GM15510 (cell line): Measurements from ENCODE around the gene LRFN2.

Experiments used
- POLR2A ChIP-seq: IDR thresholded peaks from 3 replicates; pipeline ENCODE4 v1.6.1; 2011; ENCODE audit warnings: borderline replicate concordance; ENCODE audit not compliant: insufficient read length; ENCODE audit errors: extremely low read depth

LRFN2 gene

GRCh38 chr6:40587240-40588069 lies at the start of gene LRFN2:
TSS of gene LRFN2 (minus strand) at chr6:40587364.
- TF ChIP-seq POLR2A: no peak

DNA sequence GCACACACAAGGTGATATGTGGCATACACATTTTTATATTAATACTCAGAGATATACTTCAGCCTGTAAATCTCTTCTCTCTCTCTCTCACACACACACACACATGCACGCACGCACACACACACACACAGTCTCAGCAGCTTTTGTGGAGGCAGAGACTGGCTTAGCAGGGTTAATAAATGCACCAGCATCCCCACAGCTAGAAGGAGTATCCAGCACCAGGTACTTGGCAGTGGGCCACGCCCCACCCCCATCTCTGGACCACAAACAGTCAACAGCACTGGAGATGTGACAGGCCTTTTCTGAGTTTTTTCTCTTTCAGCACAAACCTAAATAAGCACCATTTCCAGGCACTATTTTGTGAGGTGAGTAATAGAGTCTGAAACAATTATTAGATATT lies 47.3 kb upstream of the LRFN2 start:
- TF ChIP-seq POLR2A: no peak

DNA sequence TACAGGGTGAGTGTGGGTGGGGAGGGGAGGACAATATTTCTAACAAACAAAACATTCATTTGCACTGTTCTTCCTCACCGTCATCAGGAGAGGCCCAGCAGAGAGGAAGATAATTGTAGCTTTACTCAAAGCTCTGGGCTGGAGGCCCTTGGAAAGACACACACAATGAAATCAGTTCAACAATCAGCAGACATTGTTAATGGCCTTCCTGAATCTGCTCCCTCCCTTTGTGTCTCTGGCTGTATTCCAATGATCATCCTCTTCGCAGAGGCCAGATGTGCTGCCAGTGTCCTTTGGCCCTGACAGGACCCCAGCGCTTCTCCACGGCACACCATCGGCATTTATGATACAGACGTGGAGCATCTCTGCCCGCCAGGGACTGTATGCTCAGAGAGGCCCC lies 44.6 kb upstream of the LRFN2 start:
- TF ChIP-seq POLR2A: no peak

DNA sequence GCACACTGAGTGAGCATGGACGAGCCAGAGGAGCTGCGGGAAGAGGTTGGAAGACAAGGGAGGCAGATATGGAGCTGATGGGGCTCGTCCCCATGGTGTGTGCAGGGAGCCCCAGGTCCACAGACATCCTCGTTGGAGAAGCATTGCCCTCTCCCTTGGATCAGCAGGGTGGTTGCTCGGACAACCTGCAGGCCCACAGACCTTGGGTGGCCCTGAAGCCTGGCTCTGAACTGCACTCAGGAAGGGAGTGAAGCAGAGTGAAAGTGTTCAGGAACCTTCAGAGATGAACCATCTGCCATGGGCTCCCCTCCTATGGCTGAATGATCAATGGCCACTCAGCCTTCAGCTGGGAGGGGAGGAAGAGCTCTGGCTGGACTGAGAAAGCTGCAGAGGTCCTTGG lies 43.3 kb upstream of the LRFN2 start:
- TF ChIP-seq POLR2A: no peak

GRCh38 chr6:40630051-40630450 lies 42.9 kb upstream of the LRFN2 start:
- no peak for TF ChIP-seq POLR2A

- TF ChIP-seq POLR2A: no peak
Measured at GRCh38 chr6:40629463-40629862, 42.3 kb upstream of the LRFN2 start.

- TF ChIP-seq POLR2A: no peak
Measured at GRCh38 chr6:40627316-40627715, 40.2 kb upstream of the LRFN2 start.

DNA sequence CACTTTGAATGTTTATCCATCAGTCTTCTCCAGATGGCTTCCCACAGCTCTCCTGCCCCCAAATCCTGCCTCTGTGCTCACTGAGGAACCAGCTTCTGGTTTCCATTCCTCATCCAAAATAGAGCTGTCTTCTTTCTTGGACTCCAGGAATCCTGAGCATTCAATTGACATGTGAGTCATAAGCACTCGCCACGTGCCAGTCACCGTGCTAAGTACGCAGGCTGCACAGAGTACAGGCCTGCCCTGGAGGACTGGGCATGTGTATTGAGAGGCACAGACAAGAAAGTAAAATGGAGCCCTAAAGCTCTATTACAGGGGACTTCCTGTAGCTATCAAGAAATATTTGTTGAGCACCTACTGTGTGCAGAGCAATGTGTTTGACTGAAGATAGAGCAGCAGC lies 39.7 kb upstream of the LRFN2 start:
- TF ChIP-seq POLR2A: no peak

DNA sequence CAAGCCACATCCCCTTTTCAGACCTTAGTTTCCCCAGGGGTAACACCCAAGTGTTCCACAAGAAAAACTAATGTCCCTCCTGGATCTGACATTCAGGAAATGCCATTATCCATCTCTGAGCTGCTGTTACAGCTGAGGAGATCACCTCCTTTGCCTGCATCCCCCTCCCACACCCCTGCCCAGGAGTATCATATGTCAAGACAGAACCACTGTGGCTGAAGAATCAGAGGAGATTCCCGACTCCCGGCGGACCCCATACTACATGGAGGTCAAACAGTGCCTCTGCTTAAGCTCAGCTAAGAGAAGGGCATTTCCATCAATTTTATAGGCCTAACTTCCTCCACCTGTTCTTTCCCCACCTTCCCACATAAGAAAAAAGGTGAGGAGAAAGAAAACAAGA lies 36.8 kb upstream of the LRFN2 start:
- no peak for TF ChIP-seq POLR2A

DNA sequence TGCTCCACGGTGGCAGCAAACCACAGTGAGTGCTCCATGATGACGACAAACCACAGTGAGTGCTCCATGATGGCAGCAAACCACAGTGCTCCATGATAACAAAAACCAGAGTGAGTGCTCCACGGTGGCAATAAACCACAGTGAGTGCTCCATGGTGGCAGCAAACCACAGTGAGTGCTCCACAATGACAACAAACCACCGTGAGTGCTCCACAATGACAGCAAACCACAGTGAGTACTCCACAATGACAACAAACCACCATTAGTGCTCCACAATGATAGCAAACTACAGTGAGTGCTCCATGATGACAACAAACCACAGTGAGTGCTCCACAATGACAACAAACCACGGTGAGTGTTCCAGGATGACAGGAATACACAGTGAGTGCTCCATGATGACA lies 36.0 kb upstream of the LRFN2 start:
- no peak for TF ChIP-seq POLR2A

- TF ChIP-seq POLR2A: no peak
Measured at GRCh38 chr6:40620574-40621240, 33.5 kb upstream of the LRFN2 start.

DNA sequence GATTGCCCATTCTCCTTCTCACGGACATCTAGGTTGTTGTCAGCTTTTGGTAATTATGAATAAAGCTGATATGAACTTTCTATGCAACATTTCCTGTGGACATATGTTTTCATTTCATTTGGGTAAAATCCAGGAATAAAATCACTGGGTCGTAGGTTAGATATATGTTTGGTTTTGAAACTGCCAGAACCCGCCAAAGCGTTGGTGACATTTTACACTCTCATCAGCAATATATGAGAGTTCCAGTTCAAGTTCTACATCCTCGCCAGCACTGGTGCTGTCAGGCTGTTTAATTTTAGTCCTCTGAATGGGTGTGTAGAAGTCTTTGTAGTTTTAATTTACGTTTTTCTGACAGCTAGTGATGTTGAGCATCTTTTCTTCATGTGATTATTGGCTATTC lies 27.5 kb upstream of the LRFN2 start:
- TF ChIP-seq POLR2A: no peak

DNA sequence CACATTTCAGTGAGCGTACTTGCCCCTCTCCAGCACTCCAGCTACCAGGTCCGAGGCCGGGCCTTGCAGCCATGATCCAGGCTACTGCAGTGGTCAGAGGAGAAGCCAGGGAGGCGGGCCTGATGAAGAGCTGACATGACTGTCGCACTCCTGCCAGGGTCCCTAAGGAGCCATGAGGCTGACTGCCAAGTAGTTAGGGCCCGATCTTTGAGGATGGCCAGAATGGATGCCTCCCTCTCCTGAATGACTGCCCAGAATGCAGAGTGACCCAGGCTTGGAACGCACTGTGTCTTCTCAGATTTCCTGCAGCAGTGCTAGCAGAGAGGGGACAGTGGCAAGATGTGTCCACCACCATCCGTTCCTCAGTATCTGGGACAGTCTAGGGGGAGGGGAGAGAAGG lies 24.7 kb upstream of the LRFN2 start:
- no peak for TF ChIP-seq POLR2A

GRCh38 chr6:40611434-40611833 lies 24.3 kb upstream of the LRFN2 start:
- TF ChIP-seq POLR2A: no peak

DNA sequence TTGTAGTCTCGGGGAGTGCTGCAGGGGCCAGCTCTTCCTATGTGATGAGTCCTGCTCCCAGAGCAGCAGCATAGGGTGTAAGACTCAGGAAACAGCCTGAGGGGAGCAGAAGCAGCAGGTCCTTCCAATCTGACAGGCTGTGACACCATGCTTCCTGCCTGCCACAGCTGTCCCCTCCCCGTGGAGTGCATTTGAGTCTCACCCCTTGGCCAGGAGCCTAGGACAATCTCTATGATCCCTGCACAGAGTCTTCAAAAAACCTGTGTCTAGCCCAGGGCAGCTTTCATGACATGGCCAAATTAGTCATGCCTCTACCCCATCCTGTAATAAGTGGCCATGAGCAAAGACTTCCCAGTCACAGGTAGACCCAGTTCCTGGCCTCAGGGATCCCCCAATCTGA lies 23.1 kb upstream of the LRFN2 start:
- TF ChIP-seq POLR2A: no peak

DNA sequence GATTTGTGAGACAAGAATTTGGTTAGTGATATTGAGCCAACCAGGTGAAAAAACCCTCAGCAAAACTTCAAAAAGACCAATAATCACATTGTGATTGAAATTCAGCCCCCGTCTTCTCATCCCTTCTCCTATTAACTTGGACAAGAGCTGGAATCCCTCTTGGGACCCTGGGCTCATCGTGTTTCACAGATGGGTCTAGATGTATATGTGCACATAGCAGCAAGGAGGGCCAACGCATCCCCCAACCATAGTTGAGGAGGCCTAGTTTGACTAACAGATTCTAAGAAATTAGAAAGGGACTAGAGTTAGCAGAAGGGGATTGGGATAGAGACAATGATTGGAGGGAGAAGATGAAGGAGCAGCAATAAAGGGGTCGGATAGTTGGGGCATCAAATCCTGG lies 19.8 kb upstream of the LRFN2 start:
- no peak for TF ChIP-seq POLR2A

DNA sequence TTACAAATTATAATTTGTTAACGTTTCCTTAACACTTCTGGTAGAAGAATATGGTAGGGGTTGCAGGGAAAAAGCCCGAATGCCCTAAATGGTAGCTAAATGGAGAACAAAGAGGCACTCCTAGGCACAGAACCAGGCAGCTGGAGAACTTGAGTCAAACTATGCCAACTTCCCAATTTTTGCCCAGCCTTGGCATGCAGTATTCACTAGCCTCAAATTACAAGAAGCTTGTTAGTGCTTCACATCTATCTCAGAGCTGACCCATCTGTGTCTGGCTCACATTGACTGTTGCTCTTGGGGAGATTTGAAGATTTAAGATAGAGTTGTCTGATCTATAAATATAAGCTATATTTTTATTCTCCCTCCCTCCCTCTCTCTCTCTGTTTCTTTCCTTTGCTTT lies 19.4 kb upstream of the LRFN2 start:
- TF ChIP-seq POLR2A: no peak

- TF ChIP-seq POLR2A: no peak
Measured at GRCh38 chr6:40604082-40604481, 16.9 kb upstream of the LRFN2 start.
